Activated naive CD8-positive, alpha-beta T cell treated with anti-CD3 and anti-CD28 coated beads for 36 hours (primary cell): Measurements from ENCODE around the gene NHLH1. TPM values are rescaled to one million over a fixed set of nuclear protein-coding genes. Genes with fewer than 3 reads are reported as not detected.

Experiments
- DNase-seq: peaks from one replicate; pipeline ENCODE4 v3.0.0; 2021
- H3K27ac Mint-ChIP-seq: one replicate; pipeline ENCODE4 v1.8.0; 2022; ENCODE audit warnings: mild to moderate bottlenecking, moderate library complexity, mixed read lengths
- H3K27me3 Mint-ChIP-seq: one replicate; pipeline ENCODE4 v1.8.0; 2022; ENCODE audit warnings: mild to moderate bottlenecking, mixed read lengths
- H3K36me3 Mint-ChIP-seq: one replicate; pipeline ENCODE4 v1.8.0; 2021; ENCODE audit warnings: mild to moderate bottlenecking, mixed read lengths
- H3K4me1 Mint-ChIP-seq: one replicate; pipeline ENCODE4 v1.8.0; 2021; ENCODE audit warnings: mixed read lengths
- H3K4me3 Mint-ChIP-seq: one replicate; pipeline ENCODE4 v1.8.0; 2022; ENCODE audit warnings: mild to moderate bottlenecking, moderate library complexity, mixed read lengths
- H3K9me3 Mint-ChIP-seq: one replicate; pipeline ENCODE4 v1.8.0; 2022; ENCODE audit warnings: mixed read lengths
- total RNA-seq, 2 experiments: library from RNA; stranded (reverse); gene quantifications; one replicate each; pipeline ENCODE4 v1.2.3, GENCODE V29; 2021

Gene NHLH1
- total RNA-seq, 2 experiments from 2014 or later: 0.34 to 0.52 TPM

- H3K4me1 Mint-ChIP-seq: no peaks in the 10 kb centered on the region
- no peaks in the 10 kb centered on the region for H3K9me3 Mint-ChIP-seq
Measured at GRCh38 chr1:160408864-160409263, 42.0 kb downstream of the NHLH1 start.

DNA sequence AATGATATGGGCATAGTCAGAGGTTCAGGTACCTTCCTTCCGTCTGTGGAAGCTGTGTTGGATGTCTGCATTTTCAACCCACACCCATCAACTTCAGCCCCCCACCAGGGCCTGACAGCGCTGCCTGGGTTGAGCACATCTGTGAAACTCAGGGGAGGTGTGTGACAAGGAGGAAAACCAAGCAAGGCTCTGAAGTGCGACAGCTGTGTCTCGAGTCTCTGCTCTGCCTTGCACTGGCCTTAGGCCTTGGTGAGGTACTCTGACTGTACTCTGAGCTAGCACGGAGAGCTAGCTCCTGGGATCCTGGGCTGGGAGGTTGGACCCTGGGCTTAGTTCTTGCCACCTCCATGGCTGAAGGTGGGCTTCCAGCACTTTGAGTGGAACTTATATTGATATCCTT is 42.6 kb downstream of the NHLH1 start:
- DNase-seq: no peak
- no peaks in the 10 kb centered on the region for H3K36me3 Mint-ChIP-seq
- no peak overlapping the region for H3K27ac Mint-ChIP-seq
- peaks cover 4% of the 10 kb centered on the region for H3K27me3 Mint-ChIP-seq
- no peak overlapping the region for H3K4me3 Mint-ChIP-seq
- H3K9me3 Mint-ChIP-seq: no peaks in the 10 kb centered on the region
- no peaks in the 10 kb centered on the region for H3K4me1 Mint-ChIP-seq

More at GRCh38 chr1:160408864-160409263, 42.0 kb downstream of the NHLH1 start:
- no peak overlapping the region for H3K27ac Mint-ChIP-seq
- no peak overlapping the region for H3K4me3 Mint-ChIP-seq
- DNase-seq: no peak
- peaks cover 4% of the 10 kb centered on the region for H3K27me3 Mint-ChIP-seq
- no peaks in the 10 kb centered on the region for H3K36me3 Mint-ChIP-seq

GRCh38 chr1:160410406-160411005 is 43.6 kb downstream of the NHLH1 start:
- no peak overlapping the region for H3K27ac Mint-ChIP-seq

DNA sequence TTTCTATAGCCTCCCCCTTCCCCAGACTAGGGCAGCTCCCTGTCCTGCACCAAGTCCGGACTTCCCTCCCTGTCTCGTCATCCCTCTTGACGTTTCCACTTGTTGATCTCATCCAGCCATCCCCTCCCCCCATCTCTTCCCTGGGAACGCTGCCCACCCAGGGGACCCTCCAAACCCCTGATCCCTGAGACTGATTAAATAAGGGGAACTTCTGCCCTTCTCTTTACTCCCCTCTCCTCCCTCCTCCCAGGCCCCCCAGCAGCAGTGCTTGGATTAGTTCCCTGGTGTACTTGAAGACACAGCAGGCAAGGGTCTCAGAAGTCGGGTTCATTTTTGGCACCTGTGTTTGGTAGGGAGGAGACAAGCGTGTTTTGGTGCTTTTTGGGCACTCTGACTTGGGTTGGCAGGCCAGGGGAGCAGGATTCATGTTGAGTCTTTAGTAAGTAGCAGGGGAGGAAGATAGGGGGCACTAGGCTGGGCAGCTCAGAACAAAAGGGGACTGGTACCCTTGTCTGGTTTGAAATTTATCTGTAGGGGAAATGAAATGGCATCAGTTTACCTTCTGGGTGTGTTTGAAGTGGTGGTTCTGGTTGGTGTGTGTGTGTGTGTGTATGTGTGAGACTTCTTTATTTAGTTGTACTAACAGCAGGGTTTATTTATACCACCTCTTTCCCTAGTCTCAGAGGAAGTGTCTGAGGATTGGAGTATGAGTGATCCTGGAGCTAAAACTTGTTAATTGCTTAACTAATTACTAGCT is 44.6 kb downstream of the NHLH1 start:
- Mint-ChIP-seq H3K9me3 (no peaks in the 10 kb centered on the region), H3K4me1 (no peaks in the 10 kb centered on the region), H3K27ac (no peak overlapping the region), H3K36me3 (no peaks in the 10 kb centered on the region), H3K27me3 (peaks cover 4% of the 10 kb centered on the region), H3K4me3 (no peak overlapping the region)
- DNase-seq: no peak

More at GRCh38 chr1:160410406-160411005, 43.6 kb downstream of the NHLH1 start:
- no peaks in the 10 kb centered on the region for H3K9me3 Mint-ChIP-seq
- no peak for DNase-seq
- no peaks in the 10 kb centered on the region for H3K36me3 Mint-ChIP-seq
- no peaks in the 10 kb centered on the region for H3K4me1 Mint-ChIP-seq
- no peak overlapping the region for H3K4me3 Mint-ChIP-seq
- H3K27me3 Mint-ChIP-seq: peaks cover 4% of the 10 kb centered on the region

DNA sequence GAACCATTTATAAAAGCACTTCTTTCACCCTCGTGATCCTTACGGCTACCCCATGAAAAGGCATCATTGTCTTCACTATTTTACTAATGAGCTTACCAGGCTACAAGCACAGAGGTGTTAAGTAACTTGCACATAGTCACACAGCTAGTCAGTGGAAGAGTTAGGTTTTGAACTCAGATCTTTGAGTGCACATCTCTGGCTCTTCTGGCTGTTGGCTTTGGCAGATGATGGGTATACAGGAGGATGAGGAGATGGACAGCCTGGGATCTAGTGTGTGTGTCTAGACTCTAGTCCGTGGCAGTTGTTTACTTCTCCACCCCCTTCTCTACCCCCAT is 45.1 kb downstream of the NHLH1 start:
- Mint-ChIP-seq H3K4me1 (no peaks in the 10 kb centered on the region), H3K27ac (no peak overlapping the region), H3K4me3 (no peak overlapping the region), H3K27me3 (peaks cover 4% of the 10 kb centered on the region), H3K36me3 (no peaks in the 10 kb centered on the region), H3K9me3 (no peaks in the 10 kb centered on the region)
- DNase-seq: no peak

- no peaks in the 10 kb centered on the region for H3K4me1 Mint-ChIP-seq
- no peak for DNase-seq
- H3K27me3 Mint-ChIP-seq: peaks cover 4% of the 10 kb centered on the region
- no peak overlapping the region for H3K27ac Mint-ChIP-seq
- no peak overlapping the region for H3K4me3 Mint-ChIP-seq
- H3K36me3 Mint-ChIP-seq: no peaks in the 10 kb centered on the region
- no peaks in the 10 kb centered on the region for H3K9me3 Mint-ChIP-seq
Measured at GRCh38 chr1:160413716-160414115, 46.8 kb downstream of the NHLH1 start.

DNA sequence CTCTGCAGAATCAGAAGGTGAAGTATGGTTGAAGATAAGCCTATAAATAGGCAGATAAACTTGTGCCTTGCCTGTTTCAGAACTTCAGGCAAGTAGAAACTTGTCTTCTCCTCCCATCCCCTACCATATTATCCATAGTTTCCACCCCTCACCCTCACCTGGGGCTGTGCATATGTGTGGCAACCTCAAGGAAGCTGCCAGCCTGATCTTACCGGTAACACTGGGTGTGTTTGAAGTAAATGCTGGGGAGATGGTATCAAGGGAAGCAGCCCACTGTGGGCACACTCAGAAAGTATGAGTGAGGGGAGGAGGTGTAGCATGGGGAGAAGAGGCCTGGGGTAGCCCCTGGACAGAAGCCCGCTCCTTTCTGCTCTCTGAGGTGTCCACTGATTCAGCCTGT is 48.0 kb downstream of the NHLH1 start:
- peaks cover 4% of the 10 kb centered on the region for H3K27me3 Mint-ChIP-seq

DNA sequence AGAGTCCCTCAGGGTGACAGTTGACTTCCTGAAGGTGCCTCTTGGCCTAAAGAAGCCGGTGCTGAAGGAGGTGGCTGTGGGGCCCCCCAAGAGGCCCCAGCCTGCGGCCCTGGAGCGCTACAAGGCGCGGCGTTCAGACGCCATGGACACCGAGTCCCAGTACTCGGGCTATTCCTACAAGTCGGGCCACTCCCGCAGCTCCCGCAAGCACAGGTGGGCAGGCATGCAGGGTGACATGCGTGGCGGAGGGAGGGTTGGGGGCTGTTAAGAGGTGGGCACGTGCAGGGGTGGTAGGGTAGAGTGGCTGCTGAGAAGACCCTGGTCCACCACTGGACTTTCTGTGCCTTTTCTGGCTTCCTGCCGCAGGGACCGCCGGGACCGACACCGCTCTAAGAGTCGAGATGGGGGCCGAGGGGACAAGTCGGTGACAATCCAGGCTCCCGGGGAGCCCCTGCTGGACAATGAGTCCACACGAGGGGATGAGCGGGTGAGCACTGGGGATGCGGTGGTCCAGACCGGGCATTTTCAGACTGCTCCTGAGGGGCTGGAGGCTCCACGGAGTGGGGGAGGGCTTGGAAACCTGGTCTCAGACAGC is 48.9 kb downstream of the NHLH1 start:
- H3K27ac Mint-ChIP-seq: no peak overlapping the region
- no peaks in the 10 kb centered on the region for H3K36me3 Mint-ChIP-seq
- no peaks in the 10 kb centered on the region for H3K9me3 Mint-ChIP-seq
- no peak overlapping the region for H3K4me3 Mint-ChIP-seq
- DNase-seq: no peak
- H3K27me3 Mint-ChIP-seq: peaks cover 4% of the 10 kb centered on the region
- H3K4me1 Mint-ChIP-seq: no peaks in the 10 kb centered on the region

More for the DNA sequence above, 48.0 kb downstream of the NHLH1 start:
- Mint-ChIP-seq H3K36me3 (no peaks in the 10 kb centered on the region), H3K4me1 (no peaks in the 10 kb centered on the region), H3K27ac (no peak overlapping the region), H3K4me3 (no peak overlapping the region), H3K9me3 (no peaks in the 10 kb centered on the region)
- DNase-seq: no peak

GRCh38 chr1:160416369-160416768 is 49.5 kb downstream of the NHLH1 start:
- H3K27ac Mint-ChIP-seq: no peak overlapping the region
- peaks cover 4% of the 10 kb centered on the region for H3K27me3 Mint-ChIP-seq
- no peak overlapping the region for H3K4me3 Mint-ChIP-seq
- no peaks in the 10 kb centered on the region for H3K4me1 Mint-ChIP-seq
- DNase-seq: no peak
- no peaks in the 10 kb centered on the region for H3K36me3 Mint-ChIP-seq
- H3K9me3 Mint-ChIP-seq: no peaks in the 10 kb centered on the region

- Mint-ChIP-seq H3K4me3 (no peak overlapping the region), H3K27ac (no peak overlapping the region)
Measured at GRCh38 chr1:160418483-160418882, 51.6 kb downstream of the NHLH1 start.

GRCh38 chr1:160419150-160419837 is 52.4 kb downstream of the NHLH1 start:
- H3K9me3 Mint-ChIP-seq: no peaks in the 10 kb centered on the region
- no peaks in the 10 kb centered on the region for H3K36me3 Mint-ChIP-seq
- no peaks in the 10 kb centered on the region for H3K4me1 Mint-ChIP-seq
- H3K27me3 Mint-ChIP-seq: no peaks in the 10 kb centered on the region
- no peak overlapping the region for H3K4me3 Mint-ChIP-seq
- no peak for DNase-seq
- H3K27ac Mint-ChIP-seq: no peak overlapping the region

More at GRCh38 chr1:160418483-160418882, 51.6 kb downstream of the NHLH1 start:
- Mint-ChIP-seq H3K4me1 (no peaks in the 10 kb centered on the region), H3K36me3 (no peaks in the 10 kb centered on the region), H3K27me3 (no peaks in the 10 kb centered on the region), H3K9me3 (no peaks in the 10 kb centered on the region)
- DNase-seq: no peak

GRCh38 chr1:160419838-160420169 is 52.9 kb downstream of the NHLH1 start:
- H3K27ac Mint-ChIP-seq: no peak overlapping the region
- no peak overlapping the region for H3K4me3 Mint-ChIP-seq
- H3K4me1 Mint-ChIP-seq: no peaks in the 10 kb centered on the region
- H3K27me3 Mint-ChIP-seq: no peaks in the 10 kb centered on the region
- no peak for DNase-seq
- no peaks in the 10 kb centered on the region for H3K36me3 Mint-ChIP-seq
- H3K9me3 Mint-ChIP-seq: no peaks in the 10 kb centered on the region

- no peaks in the 10 kb centered on the region for H3K4me1 Mint-ChIP-seq
- H3K9me3 Mint-ChIP-seq: no peaks in the 10 kb centered on the region
- H3K36me3 Mint-ChIP-seq: no peaks in the 10 kb centered on the region
- no peak for DNase-seq
- no peak overlapping the region for H3K4me3 Mint-ChIP-seq
- H3K27me3 Mint-ChIP-seq: no peaks in the 10 kb centered on the region
- H3K27ac Mint-ChIP-seq: no peak overlapping the region
Measured at GRCh38 chr1:160420881-160421842, 54.3 kb downstream of the NHLH1 start.

GRCh38 chr1:160421881-160422280 is 55.0 kb downstream of the NHLH1 start:
- Mint-ChIP-seq H3K27me3 (no peaks in the 10 kb centered on the region), H3K27ac (no peak overlapping the region), H3K9me3 (no peaks in the 10 kb centered on the region), H3K4me1 (no peaks in the 10 kb centered on the region), H3K36me3 (no peaks in the 10 kb centered on the region), H3K4me3 (no peak overlapping the region)
- DNase-seq: no peak
